Astrocyte of the hippocampus (primary cell): ENCODE data around the gene RNF182.

Experiments used
- DNase-seq: peaks from one replicate; pipeline ENCODE4 v3.0.0; 2011; ENCODE audit warnings: low read depth, low spot score

The RNF182 gene

GRCh38 chr6:14028631-14029030, 103.9 kb downstream of the RNF182 start:
- DNase-seq = no peak

DNA sequence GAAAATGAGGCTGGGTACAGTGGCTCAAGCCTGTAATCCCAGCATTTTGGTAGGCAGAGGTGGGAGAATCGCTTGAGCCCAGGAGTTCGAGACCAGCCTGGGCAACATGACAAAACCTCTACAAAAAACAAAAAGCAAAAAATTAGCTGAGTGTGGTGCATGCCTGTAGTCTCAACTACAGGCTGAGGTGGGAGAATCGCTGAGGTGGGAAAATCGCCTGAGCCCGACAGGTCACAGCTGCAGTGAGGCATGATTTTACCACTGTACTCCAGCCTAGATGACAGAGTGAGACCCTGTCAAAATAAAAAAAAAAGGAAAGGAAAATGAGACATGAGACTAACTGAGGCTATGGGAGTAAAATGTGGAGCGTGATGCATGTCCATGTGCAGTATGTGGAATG, 104.9 kb downstream of the RNF182 start:
- DNase-seq = no peak
